Left ventricle myocardium inferior (tissue), 1 donor: Measurements from ENCODE around the gene ACVR1C. TPM values are rescaled to one million over a fixed set of nuclear protein-coding genes. Genes with fewer than 3 reads are reported as not detected.

Source experiments
- DNase-seq: peaks from one replicate; pipeline ENCODE4 v3.0.0-alpha.2; 2020
- H3K27ac ChIP-seq: fragments of 200-600 bp; replicated peaks from 2 replicates; pipeline ENCODE4 v1.8.0; 2021
- H3K27me3 ChIP-seq: fragments of 200-600 bp; 2 replicates; pipeline ENCODE4 v1.8.0; 2021; ENCODE audit warnings: low read depth
- H3K36me3 ChIP-seq: fragments of 200-600 bp; 2 replicates; pipeline ENCODE4 v1.8.0; 2021
- H3K4me1 ChIP-seq: fragments of 200-600 bp; 2 replicates; pipeline ENCODE4 v1.8.0; 2021
- H3K4me3 ChIP-seq: fragments of 200-600 bp; 2 replicates; pipeline ENCODE4 v1.8.0; 2021; ENCODE audit warnings: mild to moderate bottlenecking, moderate library complexity
- H3K9me3 ChIP-seq: fragments of 200-600 bp; replicated peaks from 2 replicates; pipeline ENCODE4 v1.8.0; 2021
- CTCF ChIP-seq: fragments of 200-600 bp; IDR thresholded peaks from 2 replicates; pipeline ENCODE4 v1.8.0; 2021; ENCODE audit warnings: antibody characterized with exemption, mild to moderate bottlenecking, borderline replicate concordance
- intact Hi-C: fragments of 100-400 bp; cut with micrococcal nuclease; formaldehyde crosslinking; loops from one replicate; pipeline ENCODE4 v1.11.0; 2022
- total RNA-seq: library from RNA; stranded (reverse); fragmentation: NEBNext Ultra II Directional; extraction: Animal tissue kit (Norgen Biotek cat#: 25700); gene quantifications from one replicate; pipeline ENCODE4 v1.2.1, GENCODE V29; 2021
- donor health status: DM: no; HTN: yes; CAD: no; lungs with severe emphysema.

The ACVR1C gene
- total RNA-seq, 1 donor from 2014 or later: 0.36 TPM

GRCh38 chr2:157657858-157658257 lies 29.2 kb upstream of the ACVR1C start:
- H3K27ac ChIP-seq: no peak overlapping the region
- intact Hi-C loops: no loop called here

GRCh38 chr2:157657101-157657500 lies 28.4 kb upstream of the ACVR1C start:
- no peak for DNase-seq
- Histone ChIP-seq H3K4me3 (no peak overlapping the region), H3K4me1 (no peaks in the 10 kb centered on the region), H3K27me3 (no peaks in the 10 kb centered on the region), H3K9me3 (no peaks in the 10 kb centered on the region), H3K27ac (no peak overlapping the region), H3K36me3 (no peaks in the 10 kb centered on the region)
- no peak for TF ChIP-seq CTCF
- intact Hi-C loops: no loop called here

More at GRCh38 chr2:157657858-157658257, 29.2 kb upstream of the ACVR1C start:
- Histone ChIP-seq H3K27me3 (no peaks in the 10 kb centered on the region), H3K4me1 (no peaks in the 10 kb centered on the region), H3K4me3 (no peak overlapping the region), H3K9me3 (no peaks in the 10 kb centered on the region), H3K36me3 (no peaks in the 10 kb centered on the region)
- DNase-seq: no peak
- TF ChIP-seq CTCF: no peak

- Histone ChIP-seq H3K4me1 (no peaks in the 10 kb centered on the region), H3K4me3 (no peak overlapping the region), H3K9me3 (no peaks in the 10 kb centered on the region), H3K27ac (no peak overlapping the region), H3K36me3 (no peaks in the 10 kb centered on the region), H3K27me3 (no peaks in the 10 kb centered on the region)
- TF ChIP-seq CTCF: no peak
- DNase-seq: no peak
- intact Hi-C loops: no loop called here
These were observed 16.1 kb upstream of the ACVR1C start for GRCh38 chr2:157644776-157645175.

GRCh38 chr2:157631861-157632260 lies 3.2 kb upstream of the ACVR1C start:
- Histone ChIP-seq H3K4me1 (peaks cover 8% of the 10 kb centered on the region), H3K27ac (no peak overlapping the region), H3K9me3 (no peaks in the 10 kb centered on the region), H3K4me3 (no peak overlapping the region), H3K36me3 (no peaks in the 10 kb centered on the region), H3K27me3 (peaks cover 23% of the 10 kb centered on the region)
- no peak for DNase-seq
- TF ChIP-seq CTCF: no peak
- intact Hi-C loops: no loop called here

GRCh38 chr2:157627594-157628476 lies 829 bp downstream of the ACVR1C start:
- TF ChIP-seq CTCF: no peak
- H3K9me3 ChIP-seq: peaks cover 4% of the 10 kb centered on the region
- no peaks in the 10 kb centered on the region for H3K36me3 ChIP-seq
- intact Hi-C loops: no loop called here
- H3K27me3 ChIP-seq: peaks cover 37% of the 10 kb centered on the region
- peak overlapping the region; percentile 73 for H3K4me3 ChIP-seq
- no peak overlapping the region for H3K27ac ChIP-seq
- H3K4me1 ChIP-seq: peaks cover 8% of the 10 kb centered on the region
- no peak for DNase-seq
